OCI-LY7 (cell line): ENCODE measurements around the gene RAB6A. TPM values are rescaled to one million over a fixed set of nuclear protein-coding genes. Genes with fewer than 3 reads are reported as not detected.

Experiments used
- BruUV-seq: library from RNA; stranded (reverse); fragments of 400-500 nt; replicated peaks from 2 replicates; lab custom pipeline; 2021; lab: Mats Ljungman, UMichigan
- CTCF ChIA-PET: fragments of 300-600 bp; sonication (Branson Sonifier 250); formaldehyde crosslinking; loops from one replicate; lab custom pipeline; 2022; ENCODE audit warnings: antibody characterized with exemption; ENCODE audit not compliant: unreplicated experiment; lab: Charles Lee
- POLR2A ChIA-PET: fragments of 300-600 bp; sonication (Branson Sonifier 250); formaldehyde crosslinking; loops from one replicate; lab custom pipeline; 2022; ENCODE audit warnings: antibody characterized with exemption; lab: Charles Lee
- DNase-seq: peaks from one replicate; pipeline ENCODE4 v3.0.0-alpha.2; 2015; ENCODE audit warnings: low spot score
- H2AFZ ChIP-seq: fragments of 200-600 bp; sonication (generic), shearing (Covaris generic); 2 replicates; pipeline ENCODE4 v1.6.1; 2014; ENCODE audit warnings: mild to moderate bottlenecking, antibody characterized with exemption, low read length, moderate library complexity
- H3K27ac ChIP-seq: fragments of 200-600 bp; sonication (generic); 2 replicates; pipeline ENCODE4 v1.5.1; 2014; ENCODE audit warnings: mixed run types, low read depth, mild to moderate bottlenecking, moderate library complexity, low read length, inconsistent platforms; ENCODE audit not compliant: poor library complexity, severe bottlenecking
- H3K36me3 ChIP-seq: fragments of 200-600 bp; sonication (generic); 2 replicates; pipeline ENCODE4 v1.6.1; 2014; ENCODE audit warnings: mild to moderate bottlenecking, antibody characterized with exemption, low read length, moderate library complexity, mixed read lengths; ENCODE audit not compliant: insufficient read depth
- H3K4me1 ChIP-seq: fragments of 200-600 bp; sonication (generic); 2 replicates; pipeline ENCODE4 v1.5.1; 2014; ENCODE audit warnings: mild to moderate bottlenecking, low read length; ENCODE audit not compliant: insufficient read depth, poor library complexity, severe bottlenecking
- H3K4me2 ChIP-seq: fragments of 200-600 bp; sonication (generic); 2 replicates; pipeline ENCODE4 v1.6.1; 2014; ENCODE audit warnings: mild to moderate bottlenecking, low read length
- H3K4me3 ChIP-seq: fragments of 200-600 bp; sonication (generic); 2 replicates; pipeline ENCODE4 v1.5.1; 2014; ENCODE audit warnings: mild to moderate bottlenecking, low read depth, low read length; ENCODE audit not compliant: poor library complexity, severe bottlenecking
- H3K79me2 ChIP-seq: fragments of 200-600 bp; sonication (generic); 2 replicates; pipeline ENCODE4 v1.6.1; 2016; ENCODE audit warnings: low read depth, mild to moderate bottlenecking, low read length, moderate library complexity, mixed read lengths; ENCODE audit not compliant: insufficient read depth
- H3K9me2 ChIP-seq: fragments of 200-600 bp; sonication (generic); 2 replicates; pipeline ENCODE4 v1.6.1; 2016; ENCODE audit warnings: mild to moderate bottlenecking, low read length, mixed read lengths; ENCODE audit not compliant: insufficient read depth
- H3K9me3 ChIP-seq: fragments of 200-600 bp; sonication (generic); 2 replicates; pipeline ENCODE4 v1.6.1; 2014; ENCODE audit warnings: mild to moderate bottlenecking, mixed run types, low read length, mixed read lengths
- H4K20me1 ChIP-seq: fragments of 200-600 bp; sonication (generic); 2 replicates; pipeline ENCODE4 v1.6.1; 2014; ENCODE audit warnings: mild to moderate bottlenecking, antibody characterized with exemption, low read length, moderate library complexity, mixed read lengths; ENCODE audit not compliant: insufficient read depth
- EZH2phosphoT487 ChIP-seq: fragments of 200-600 bp; sonication (generic); IDR thresholded peaks from 2 replicates; pipeline ENCODE4 v1.6.1; 2018; ENCODE audit warnings: low read depth, borderline replicate concordance, mild to moderate bottlenecking, mixed run types, antibody characterized with exemption, low read length, moderate library complexity, mixed read lengths
- intact Hi-C: fragments of 100-400 bp; cut with micrococcal nuclease; formaldehyde crosslinking; loops from one replicate; pipeline ENCODE4 v1.10.0; 2022; ENCODE audit not compliant: unreplicated experiment
- total RNA-seq, 2 experiments: library from RNA; depleted of rRNA in 1 of 2; stranded (reverse); fragments of >200 nt in 1 of 2; shearing (Covaris generic) in 1 of 2; gene quantifications; 2 replicates each; pipeline ENCODE4 v1.2.3, GENCODE V29; 2014 to 2022
- TF ChIP-seq, protein P1 (sequence below): fragments of 200-600 bp; sonication (generic); conservative IDR thresholded peaks from 2 replicates; pipeline ENCODE4 v1.5.1; 2014; ENCODE audit warnings: mild to moderate bottlenecking, antibody characterized with exemption, low read length, moderate library complexity, mixed read lengths

RAB6A gene
- total RNA-seq, 2 experiments from 2014 or later: 46.5 to 72.9 TPM

- Histone ChIP-seq H3K4me2 (no peak overlapping the region), H3K36me3 (no peaks in the 10 kb centered on the region), H2AFZ (no peak overlapping the region), H3K9me2 (no peaks in the 10 kb centered on the region), H3K79me2 (no peaks in the 10 kb centered on the region), H3K4me1 (no peaks in the 10 kb centered on the region), H3K9me3 (no peaks in the 10 kb centered on the region), H3K4me3 (no peak overlapping the region), H4K20me1 (no peaks in the 10 kb centered on the region), H3K27ac (no peak overlapping the region)
- BruUV-seq: no TSS peak
- ChIA-PET POLR2A (interaction anchor here (0.7 kb wide), 2 partner anchors 24 to 197 kb away, joined by 3 to 4 read pairs; no protein-coding TSS in a partner anchor), CTCF (no interaction called here)
- TF ChIP-seq, protein P1, sequence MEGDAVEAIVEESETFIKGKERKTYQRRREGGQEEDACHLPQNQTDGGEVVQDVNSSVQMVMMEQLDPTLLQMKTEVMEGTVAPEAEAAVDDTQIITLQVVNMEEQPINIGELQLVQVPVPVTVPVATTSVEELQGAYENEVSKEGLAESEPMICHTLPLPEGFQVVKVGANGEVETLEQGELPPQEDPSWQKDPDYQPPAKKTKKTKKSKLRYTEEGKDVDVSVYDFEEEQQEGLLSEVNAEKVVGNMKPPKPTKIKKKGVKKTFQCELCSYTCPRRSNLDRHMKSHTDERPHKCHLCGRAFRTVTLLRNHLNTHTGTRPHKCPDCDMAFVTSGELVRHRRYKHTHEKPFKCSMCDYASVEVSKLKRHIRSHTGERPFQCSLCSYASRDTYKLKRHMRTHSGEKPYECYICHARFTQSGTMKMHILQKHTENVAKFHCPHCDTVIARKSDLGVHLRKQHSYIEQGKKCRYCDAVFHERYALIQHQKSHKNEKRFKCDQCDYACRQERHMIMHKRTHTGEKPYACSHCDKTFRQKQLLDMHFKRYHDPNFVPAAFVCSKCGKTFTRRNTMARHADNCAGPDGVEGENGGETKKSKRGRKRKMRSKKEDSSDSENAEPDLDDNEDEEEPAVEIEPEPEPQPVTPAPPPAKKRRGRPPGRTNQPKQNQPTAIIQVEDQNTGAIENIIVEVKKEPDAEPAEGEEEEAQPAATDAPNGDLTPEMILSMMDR: no peak
- TF ChIP-seq EZH2phosphoT487: no peak
- no peak for DNase-seq
- intact Hi-C loops: no loop called here
Observed at GRCh38 chr11:73654482-73655021, 106.3 kb downstream of the RAB6A start.

DNA sequence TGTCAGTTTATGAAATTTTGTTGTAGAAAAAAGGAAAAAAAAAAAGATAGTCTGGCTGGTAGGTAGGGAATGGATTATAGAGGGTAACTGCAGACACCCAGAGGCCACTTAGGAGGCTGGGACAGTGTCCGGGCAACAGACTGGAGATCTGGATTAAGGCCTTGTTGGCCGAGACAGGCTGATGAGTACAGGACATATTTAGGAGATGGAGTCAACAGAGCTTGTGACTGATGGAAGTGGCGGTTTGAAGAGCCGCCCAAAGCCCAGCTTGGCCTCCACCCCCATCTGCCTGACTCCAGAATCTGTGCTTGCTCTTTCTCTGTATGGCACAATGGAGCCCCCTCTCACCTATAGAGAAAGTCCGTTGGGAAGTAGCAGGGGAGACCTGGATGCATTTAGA, 106.9 kb downstream of the RAB6A start:
- no TSS peak for BruUV-seq
- H3K36me3 ChIP-seq: no peaks in the 10 kb centered on the region
- H3K9me2 ChIP-seq: no peaks in the 10 kb centered on the region
- H3K4me2 ChIP-seq: no peak overlapping the region
- DNase-seq: no peak
- ChIA-PET CTCF (no interaction called here), POLR2A (interaction anchor here (0.6 to 0.7 kb wide), 2 partner anchors 134 to 198 kb away, joined by 4 read pairs; no protein-coding TSS in a partner anchor)
- no peaks in the 10 kb centered on the region for H4K20me1 ChIP-seq
- H3K27ac ChIP-seq: no peak overlapping the region
- H2AFZ ChIP-seq: no peak overlapping the region
- no peak for TF ChIP-seq EZH2phosphoT487
- TF ChIP-seq, protein P1: no peak
- intact Hi-C loops: no loop called here
- H3K4me1 ChIP-seq: no peaks in the 10 kb centered on the region
- no peaks in the 10 kb centered on the region for H3K9me3 ChIP-seq
- H3K79me2 ChIP-seq: no peaks in the 10 kb centered on the region
- no peak overlapping the region for H3K4me3 ChIP-seq

DNA sequence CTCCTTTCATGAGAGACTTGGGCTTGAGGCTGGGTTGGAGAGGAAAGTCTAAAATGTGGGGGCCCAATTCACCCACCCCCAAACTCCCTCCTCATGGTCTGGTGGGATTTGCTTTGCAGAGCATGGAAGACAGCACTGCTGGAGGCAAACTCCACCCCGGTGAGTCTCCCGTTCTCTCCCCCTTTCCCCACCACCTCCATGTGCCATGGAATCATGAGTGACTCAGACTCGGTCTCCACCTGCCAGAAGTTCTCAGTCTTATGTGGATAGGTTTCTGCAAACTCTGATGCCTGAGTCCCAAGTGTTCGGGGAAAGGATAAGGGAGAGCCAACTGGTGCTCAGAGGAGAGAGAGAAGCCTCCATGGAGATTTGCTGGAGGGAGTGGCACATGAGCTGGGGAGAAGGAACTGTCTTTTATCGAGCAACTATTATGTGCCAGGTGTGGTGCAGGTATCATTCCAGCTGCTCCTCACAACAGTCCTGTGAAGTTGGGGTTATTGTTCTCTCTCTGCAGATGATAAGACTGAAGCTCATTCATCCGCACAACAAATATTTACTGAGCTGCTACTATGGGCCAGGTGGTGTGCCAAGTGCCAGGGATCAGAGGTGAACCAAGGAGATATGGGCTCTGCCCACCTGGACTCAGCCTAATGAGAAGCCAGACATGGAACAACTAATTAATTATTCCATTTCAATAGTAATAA, 107.9 kb downstream of the RAB6A start:
- no peak overlapping the region for H2AFZ ChIP-seq
- peaks cover 8% of the 10 kb centered on the region for H3K4me1 ChIP-seq
- H3K9me2 ChIP-seq: no peaks in the 10 kb centered on the region
- H3K9me3 ChIP-seq: no peaks in the 10 kb centered on the region
- H3K79me2 ChIP-seq: no peaks in the 10 kb centered on the region
- H3K36me3 ChIP-seq: no peaks in the 10 kb centered on the region
- no peak for TF ChIP-seq EZH2phosphoT487
- TF ChIP-seq, protein P1: no peak
- H4K20me1 ChIP-seq: no peaks in the 10 kb centered on the region
- no peak overlapping the region for H3K4me2 ChIP-seq
- POLR2A ChIA-PET: no interaction called here
- intact Hi-C loops: no loop called here
- no peak overlapping the region for H3K4me3 ChIP-seq
- H3K27ac ChIP-seq: no peak overlapping the region
- no TSS peak for BruUV-seq
- CTCF ChIA-PET: no interaction called here
- DNase-seq: no peak
